Epidermal melanocyte (primary cell): Measurements from ENCODE around the gene ASPG.

Experiments
- DNase-seq: peaks from one replicate; pipeline ENCODE4 v3.0.0; 2011; ENCODE audit warnings: low spot score; ENCODE audit not compliant: insufficient read length

ASPG gene

DNA sequence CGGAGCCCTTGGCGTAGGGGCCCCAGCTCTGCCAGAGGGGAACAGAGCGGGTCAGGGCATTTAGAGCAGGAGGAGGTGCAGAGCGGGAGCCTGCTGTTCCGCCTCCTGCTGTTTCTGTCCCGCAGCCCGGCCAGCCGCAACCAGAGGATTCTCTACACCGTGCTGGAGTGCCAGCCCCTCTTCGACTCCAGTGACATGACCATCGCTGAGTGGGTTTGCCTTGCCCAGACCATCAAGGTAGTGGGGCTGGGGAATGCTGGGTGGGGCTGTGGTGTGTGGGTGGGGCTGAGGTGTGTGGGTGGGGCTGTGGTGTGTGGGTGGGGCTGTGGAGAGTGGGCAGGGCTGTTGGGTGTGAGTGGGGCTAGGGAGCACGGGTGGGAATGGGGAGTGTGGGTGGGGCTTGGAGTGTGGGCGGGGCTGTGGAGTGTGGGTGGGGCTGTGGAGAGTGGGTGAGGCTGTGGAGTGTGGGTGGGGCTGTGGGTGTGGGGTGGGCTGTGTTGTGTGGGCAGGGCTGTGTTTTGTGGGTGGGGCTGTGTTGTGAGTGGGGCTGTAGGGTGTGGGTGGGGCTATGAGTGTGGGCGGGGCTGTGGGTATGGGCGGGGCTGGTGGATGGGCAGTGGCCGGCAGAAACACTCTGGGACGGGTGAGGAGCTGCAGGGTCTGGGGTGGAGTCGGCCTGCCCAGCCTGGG is 8.0 kb downstream of the ASPG start:
- DNase-seq: no peak

DNA sequence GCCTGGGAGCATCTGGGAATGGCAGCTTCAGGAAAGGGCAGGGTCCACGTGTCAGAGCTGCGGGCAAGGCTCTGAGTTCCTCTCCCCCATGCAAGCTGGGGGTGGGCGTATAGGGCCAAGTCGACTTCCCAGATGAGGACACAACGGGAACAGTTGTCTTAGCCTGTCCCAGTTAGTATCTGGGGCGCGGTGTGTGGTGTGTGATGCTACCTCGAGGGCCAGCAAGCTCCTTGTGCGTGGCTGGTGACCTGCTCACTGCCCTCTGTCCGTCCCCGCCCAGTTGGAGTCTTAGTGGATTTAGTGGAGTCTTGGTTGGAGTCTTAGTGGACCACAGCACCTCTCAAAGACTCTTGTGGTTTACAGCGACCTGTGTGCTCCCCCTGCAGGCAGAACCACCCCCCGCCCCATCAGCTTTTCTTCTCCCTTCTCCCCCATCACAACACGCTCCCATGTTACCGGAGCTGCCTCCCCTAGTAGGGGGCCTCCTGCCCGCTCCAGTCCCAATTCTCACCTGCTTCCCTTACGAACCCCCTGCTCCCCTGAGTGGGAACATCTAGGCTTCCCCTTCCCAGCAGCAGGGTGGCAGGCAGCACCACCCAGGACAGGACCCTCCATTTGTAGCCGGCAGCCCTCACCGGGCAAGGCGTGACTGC is 8.7 kb downstream of the ASPG start:
- DNase-seq: no peak

DNA sequence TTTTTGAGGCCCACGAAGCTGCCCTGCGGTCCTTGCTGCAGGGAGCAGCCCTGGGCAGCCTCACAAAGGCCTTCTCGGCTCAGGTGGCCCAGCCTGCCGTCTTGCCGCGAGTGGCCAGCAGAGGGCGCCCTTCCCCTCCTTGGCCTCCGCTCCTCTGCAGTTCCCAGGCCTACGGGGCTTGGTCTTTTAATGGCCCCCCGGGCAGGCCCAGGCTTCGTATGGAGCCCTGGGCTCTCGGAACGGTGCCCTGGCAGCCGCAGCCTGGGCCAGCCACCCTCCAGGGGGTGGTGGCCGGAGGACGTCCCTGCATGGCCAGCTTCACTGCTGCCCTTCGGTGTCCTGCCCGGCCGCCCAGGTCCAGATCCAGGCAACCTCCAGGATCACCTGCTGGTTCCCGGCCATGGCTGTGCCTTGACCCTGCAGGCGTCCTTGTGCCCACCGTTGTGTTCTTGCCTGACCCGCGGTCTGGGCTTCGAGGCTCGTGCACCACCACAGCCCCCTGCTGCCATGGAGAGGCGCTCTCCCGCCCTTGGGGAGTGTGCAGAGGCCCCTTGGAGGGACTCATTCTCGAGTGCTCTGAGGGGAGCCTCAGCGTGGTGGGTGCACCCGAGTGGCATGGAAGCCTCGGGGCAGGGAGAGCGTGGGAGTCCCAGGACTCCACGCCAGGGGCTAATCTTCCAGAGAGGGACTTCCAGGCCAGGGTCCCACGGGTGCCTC is 9.4 kb downstream of the ASPG start:
- DNase-seq: peak; percentile 65

DNA sequence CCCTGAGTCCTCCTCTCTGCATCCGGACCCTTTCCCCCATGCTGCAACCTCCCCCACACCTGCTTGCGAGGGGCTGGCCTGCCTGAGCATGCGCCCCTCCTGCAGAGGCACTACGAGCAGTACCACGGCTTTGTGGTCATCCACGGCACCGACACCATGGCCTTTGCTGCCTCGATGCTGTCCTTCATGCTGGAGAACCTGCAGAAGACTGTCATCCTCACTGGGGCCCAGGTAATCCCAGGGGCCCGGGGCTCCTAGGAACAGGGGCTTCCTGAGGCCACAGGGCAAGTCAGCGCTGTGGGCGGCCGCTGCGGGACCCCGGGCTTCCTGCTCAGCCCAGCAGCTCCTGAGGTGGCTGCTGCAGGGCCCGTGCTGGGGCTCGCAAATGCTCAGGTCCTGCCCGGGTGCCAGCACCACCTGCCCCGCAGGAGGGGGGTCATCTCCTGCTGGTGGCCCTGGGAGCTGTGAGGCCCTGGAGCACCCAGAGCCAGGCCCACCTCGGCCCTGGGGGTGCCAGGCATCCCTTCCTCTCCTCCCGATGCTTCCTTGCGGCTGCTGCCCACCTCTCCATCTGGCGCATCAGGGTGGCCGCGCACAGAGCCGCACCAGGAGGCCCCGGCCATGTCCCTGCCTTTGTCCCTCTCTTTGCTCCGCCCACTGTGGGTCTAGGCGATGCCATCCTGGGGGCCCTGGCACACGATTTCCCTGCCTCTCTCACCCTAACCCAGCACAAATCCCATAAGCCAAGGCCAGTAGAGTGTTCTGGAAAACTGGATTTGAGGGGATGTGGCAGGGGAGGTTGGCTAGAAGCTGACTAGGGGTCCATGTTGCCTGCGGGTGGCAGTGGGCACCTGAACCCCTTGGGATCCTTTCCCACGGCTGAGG is 10.2 kb downstream of the ASPG start:
- DNase-seq: no peak

DNA sequence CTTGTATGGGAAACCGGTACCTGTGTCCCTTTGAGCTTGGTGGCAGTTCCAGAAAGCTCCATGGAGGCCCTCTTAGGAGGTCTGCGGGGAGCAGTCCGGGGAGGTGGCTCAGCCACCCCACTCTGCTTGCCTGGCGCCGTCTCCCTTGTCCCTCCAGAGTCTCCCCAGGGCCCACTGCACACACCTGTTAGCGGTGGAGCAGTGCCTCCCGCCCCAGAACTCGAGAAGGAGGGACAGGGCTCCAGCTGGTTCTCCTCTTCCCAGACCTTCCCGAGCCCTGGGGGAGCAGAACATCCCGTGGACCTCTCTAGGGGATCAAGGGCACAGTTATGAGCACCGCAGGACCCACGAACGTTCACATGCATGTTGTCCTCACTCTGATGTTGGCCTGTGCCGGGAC is 10.8 kb downstream of the ASPG start:
- no peak for DNase-seq

DNA sequence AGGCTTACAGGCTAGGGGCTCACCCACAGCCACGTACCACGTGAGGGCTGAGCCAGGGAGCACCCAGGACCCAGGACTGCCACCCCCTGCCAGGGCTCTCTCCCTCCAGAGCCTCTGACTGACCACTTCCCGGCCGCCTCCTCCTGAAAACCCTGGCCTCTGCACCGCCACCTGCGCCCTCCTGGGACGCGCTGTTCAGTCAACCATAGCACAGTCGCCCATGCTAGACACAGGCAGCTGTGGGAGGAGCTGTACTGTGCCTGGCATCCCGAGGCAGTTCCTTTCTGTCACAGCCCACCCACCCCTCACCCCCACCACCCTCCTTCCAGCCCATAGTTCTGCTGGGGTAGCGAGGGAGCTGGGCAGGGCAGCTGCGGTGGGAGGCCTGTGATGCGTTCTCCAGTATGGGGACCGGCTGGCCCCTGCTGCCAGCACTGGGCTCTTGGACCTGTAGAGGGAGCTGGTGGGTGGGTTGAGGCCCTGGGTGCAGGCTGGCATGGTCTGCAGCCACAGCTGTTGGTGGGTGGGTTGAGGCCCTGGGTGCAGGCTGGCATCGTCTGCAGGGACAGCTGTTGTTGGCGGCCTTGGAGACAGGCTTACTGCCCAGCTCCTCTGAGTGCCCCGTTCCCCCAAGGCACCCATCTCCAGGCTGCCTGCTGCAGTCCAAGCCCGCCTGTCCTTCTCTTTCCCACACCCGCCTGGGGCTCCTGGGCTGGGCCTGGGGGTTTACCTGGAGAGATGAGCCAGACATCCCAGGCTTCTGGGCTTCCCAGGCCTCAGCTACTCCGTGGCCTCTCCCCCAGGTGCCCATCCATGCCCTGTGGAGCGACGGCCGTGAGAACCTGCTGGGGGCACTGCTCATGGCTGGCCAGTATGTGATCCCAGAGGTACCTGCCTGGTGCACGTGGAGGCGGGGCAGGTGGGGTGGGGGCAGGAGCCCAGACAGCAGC is 11.5 kb downstream of the ASPG start:
- no peak for DNase-seq

DNA sequence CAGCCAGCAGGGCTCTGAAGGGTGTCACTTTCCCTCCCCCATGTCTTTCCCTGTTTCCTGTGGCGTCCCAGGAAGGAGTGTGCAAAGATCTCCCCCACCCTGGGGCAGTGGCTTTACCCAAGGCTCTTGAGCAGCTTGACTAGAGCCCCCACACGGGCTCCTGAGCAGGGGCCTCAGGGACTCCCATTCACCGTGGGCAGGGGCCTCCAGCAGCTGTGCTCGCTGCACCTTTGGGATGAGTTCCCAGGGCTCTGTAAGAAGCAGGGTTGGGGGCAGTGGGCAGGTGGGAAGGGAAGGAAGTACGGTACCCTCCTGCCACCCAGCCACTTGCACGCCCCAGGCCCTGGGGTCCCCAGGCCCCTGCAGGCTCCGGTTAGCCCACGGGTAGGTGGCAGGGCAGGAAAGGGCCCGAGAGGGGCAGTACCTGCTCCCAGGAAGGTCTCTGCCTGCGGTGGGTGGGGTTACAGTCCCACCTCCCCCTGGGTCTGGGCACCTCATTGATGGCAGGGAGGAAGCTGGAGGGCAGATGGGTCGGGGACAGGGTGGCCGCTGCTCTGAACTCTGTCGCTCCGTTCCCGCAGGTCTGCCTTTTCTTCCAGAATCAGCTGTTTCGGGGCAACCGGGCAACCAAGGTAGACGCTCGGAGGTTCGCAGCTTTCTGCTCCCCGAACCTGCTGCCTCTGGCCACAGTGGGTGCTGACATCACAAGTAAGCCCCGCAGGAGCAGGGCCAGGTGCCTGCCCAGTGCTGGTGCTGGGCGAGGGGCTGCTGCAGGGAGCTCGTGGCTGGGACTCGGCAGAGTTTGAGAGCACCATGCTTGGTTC is 13.0 kb downstream of the ASPG start:
- DNase-seq: no peak

DNA sequence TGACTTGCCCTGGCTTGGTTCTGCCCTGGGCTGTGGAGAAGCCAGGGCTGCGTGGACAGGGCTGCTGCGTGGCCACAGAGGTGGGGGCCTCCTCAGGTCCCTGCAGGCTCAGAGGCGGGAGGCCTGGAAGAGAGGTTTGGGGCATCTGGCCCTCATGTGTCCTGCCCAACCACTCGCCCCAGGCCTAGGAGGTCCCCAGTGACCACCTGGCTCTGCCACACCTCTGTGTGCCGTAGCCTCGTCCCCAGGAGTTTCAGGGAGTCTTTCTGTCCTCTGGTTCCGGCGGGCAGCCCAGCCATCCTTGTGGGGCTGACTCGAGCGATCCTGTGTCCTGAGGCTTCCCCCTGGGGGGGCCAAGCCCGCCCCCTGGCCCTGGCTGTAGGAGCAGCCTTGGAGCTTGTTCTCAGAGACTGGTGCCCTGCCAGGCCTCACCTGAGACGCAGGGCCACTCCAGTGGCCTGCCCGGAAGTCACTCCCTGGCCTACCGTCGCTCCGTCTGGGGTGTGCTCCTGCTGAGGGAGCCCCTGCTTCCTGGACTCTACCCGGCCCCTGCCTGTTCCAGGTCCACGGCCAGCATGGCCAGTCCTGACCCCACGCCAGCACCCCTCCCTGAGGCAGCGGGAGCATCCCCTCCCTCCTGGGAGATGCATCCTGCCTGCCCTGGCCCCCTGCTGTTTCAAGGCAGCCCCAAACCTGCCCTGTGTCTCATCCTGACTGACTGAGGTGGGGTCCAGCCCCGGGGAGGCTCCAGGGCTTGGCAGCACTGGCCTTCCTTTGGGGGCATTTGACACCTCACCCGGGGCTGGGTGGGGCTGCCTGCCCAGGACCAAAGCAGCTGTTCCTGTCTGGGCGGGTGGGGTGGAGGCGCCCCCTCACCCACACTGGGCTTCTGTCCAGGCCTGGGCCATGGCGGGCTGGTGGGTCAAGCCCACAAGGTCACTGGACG is 13.9 kb downstream of the ASPG start:
- no peak for DNase-seq

DNA sequence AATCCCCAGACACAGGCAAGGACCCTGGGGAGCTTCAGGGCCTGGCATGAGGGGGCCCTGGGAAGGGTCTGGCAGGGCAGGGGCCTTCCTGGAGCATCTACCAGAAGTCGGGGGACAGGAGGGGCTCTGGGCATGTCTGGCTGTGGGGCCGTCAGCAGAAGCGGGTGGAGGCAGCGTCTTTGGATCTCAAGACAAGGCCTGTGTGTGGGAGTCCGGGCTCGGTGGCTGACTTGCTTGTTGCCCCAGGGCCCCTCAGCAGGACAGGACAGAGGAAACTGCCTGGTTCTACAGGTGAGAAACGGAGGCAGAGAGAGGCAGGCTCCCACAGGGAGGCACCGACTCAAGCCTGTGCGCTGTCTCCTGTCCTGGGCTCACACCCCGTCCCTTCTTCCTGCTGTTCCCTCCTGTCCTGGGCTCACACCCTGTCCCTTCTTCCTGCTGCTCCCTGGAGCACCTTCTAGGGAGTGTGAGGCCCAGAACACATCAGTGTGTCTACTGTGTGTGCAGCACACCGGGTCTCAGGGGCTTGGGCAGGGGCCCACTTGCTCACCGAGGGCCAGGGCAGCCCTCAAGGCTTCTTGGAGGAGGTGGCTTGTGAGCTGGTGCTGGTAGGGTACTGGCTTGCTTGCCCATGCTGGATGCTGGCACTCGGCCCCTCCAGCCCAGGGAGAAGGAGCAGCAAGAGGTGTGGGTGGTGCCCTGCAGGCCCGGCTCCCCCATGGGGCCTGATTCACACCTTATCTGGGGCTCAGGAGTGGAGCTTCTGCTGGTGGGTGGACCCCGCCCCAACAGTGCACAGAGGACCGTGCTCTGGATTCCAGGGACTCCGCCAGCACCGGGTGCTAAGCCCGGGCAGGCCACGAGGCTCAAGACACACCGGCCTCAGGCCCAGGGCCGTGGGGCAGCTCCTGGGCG is 14.9 kb downstream of the ASPG start:
- DNase-seq: no peak

DNA sequence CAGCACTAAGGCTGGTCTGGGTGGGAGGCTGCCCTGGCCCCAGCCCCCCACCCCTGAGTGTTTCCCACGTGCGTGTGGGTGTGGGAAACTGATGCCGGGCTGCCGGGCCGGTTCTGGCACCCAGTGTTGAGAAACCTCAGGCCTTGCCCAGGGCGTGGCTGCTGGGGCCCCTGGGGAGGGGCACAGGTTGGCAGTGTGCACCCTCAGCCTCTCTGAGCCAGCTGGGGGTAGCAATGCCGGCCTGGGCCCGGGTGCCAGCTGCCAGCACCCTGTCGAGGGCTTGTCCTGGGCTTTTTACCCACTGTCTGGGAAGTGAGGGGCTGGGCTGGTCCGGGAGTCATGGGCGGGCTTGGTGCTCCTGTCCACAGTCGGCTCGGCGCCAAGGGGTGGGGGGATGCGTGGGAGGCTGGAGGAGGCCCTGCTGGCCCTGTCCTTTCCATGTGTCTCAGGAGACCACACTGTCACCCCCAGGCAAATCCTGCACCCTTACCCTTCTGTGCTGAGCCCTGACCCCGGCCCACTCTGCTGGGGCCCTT is 15.7 kb downstream of the ASPG start:
- no peak for DNase-seq

DNA sequence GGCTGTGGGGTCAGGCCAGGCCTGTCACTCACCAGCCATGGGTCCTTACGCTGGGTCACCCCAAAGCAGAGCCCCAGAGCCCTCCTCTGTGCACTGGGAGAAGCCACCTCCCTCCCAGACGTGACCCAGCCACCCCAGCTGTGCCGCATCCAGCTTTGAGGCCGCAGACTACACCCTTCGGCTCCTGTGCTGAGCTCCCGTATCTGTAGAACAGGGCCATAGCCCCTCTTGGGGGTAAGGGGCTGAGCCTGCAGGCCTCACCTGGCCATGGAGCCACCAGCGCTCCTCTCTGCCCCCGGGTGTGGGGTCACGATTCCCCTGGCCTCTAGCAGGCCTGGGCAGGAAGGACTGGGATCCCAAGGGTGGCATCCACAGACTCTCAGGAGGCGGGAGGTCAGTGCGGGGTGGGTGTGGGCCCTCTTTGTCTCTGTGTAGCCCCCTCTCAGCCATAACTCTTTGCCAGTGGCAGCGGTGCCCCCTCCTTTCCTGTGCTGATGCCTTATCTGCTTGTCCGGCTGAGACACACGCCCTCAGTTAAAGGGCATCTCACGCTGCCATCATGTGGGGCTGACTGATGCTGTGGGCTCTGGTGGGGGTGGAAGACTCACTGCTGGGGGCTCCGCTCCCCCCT is 16.3 kb downstream of the ASPG start:
- no peak for DNase-seq

DNA sequence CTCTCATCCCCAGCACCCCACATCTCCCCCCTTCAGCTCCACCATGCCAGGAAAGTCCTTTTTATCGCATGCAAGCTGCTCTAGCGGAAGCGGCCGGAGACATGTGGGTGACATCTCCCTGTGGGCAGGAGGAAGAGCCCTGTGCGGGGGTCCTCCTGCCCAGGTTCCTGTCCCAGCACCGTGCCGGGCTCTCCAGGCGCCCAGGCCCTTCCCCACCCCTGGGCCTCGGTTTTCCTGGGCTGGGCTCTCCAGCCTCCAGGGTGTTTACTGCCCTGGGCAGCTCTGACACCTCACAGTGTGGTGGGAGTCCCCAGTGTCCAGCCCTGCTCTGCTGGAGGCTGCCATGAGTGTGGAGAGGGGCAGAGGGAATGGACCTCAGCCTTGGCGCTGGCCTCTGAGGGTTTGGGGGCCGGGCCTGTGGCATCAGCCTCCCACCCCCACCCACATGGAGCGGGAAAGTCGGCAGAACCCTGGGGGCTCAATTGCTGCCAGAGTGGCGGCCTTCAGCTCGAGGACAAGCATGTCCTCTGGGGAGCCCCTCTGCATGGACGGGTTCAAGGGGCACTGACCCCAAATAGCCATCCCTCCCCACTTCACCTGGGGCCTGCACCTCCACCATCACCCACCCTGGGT is 16.9 kb downstream of the ASPG start:
- no peak for DNase-seq

DNA sequence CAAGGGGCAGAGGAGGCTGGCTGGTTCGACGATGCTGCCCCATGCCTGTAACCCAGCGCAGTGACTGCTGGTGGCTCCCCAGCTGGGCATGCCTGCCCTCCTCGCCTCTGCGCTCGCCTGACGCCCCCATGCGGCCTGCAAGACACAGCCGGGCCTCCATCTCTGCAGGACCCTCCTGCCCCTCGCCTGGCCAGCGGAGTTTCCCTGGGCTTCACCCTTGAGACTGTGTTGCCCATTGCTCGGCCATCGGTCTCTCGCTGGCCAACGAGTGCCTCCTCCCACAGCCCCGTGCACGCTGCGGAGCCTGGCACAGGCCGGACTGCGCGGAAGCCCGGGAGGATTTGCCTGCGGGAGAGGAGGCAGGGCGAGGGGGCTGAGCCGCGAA is 17.6 kb downstream of the ASPG start:
- DNase-seq: no peak

DNA sequence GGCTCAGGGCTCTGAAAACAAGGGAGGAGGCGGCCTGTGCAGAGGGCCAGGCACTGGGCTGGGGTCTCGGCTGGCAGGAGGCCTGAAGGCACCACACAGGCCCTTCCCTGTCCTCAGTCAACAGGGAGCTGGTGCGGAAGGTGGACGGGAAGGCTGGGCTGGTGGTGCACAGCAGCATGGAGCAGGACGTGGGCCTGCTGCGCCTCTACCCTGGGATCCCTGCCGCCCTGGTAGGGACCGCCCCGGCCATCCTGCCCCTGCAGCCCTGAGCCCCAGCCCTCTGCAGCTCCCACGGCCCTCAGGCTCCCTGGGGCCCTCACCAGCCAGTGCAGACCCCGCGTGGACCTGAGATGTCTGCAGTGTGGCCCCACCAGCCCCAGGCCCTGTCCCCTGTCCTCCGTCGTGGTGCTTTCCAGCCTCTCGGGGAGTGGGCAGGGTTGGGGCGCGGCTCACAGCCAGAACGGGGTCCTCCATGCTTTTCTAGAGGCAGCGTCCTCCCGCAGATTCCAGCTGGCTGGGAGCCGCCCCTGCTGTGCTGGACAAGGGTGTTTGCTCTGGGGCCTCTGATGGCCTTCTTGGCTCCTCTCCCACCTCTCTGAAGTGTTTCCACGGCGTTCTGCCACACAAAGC is 18.1 kb downstream of the ASPG start:
- peak; percentile 2 for DNase-seq

DNA sequence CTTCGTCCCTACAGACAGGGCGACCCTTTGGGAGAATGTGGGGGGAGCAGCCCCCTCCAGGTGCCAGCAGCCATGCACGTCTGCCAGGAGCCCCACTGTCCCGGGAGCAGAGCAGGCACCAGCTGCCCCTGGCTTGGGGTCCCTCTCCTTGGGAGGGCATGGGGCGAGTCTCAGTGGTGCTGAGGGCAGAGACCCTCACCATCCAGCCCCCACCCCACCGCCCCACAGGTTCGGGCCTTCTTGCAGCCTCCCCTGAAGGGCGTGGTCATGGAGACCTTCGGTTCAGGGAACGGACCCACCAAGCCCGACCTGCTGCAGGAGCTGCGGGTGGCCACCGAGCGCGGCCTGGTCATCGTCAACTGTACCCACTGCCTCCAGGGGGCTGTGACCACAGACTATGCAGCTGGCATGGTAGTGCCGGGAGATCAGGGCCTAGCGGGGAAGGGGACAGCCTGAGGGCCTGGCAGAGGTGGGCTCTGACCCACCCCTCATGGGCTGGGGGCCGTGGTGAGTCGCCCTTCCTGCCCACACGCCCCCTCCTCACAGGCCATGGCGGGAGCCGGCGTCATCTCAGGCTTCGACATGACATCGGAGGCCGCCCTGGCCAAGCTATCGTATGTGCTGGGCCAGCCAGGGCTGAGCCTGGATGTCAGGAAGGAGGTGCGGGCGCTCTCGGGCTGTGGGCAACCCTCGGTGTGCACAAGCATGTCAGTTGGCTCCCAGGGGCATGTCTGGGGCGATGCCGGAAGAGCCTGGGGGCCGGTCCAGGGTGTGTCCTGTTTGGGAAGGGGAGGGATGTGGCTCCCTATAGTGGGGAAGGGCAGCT is 18.8 kb downstream of the ASPG start:
- DNase-seq: no peak
